Astrocyte of the cerebellum (primary cell): ENCODE measurements around the gene SDCCAG8.

Experiments
- DNase-seq: peaks from one replicate; pipeline ENCODE4 v3.0.0-alpha.2; 2011; ENCODE audit warnings: low read depth
- H3K4me3 ChIP-seq: 2 replicates; pipeline ENCODE4 v1.5.1; 2011; ENCODE audit warnings: mild to moderate bottlenecking, low read depth, low read length, moderate library complexity
- CTCF ChIP-seq: IDR thresholded peaks from 2 replicates; pipeline ENCODE4 v1.5.1; 2012; ENCODE audit warnings: low read length, low read depth, moderate library complexity, mild to moderate bottlenecking; ENCODE audit errors: missing control alignments
- in situ Hi-C: cut with HindIII; loops from 2 replicates; pipeline ENCODE4 v1.10.0; 2017; ENCODE audit warnings: low sequenced_read_pairs

Gene SDCCAG8

GRCh38 chr1:243402868-243403267 lies 147.0 kb downstream of the SDCCAG8 start:
- no peak for DNase-seq
- no peak overlapping the region for H3K4me3 ChIP-seq
- in situ Hi-C loops: no loop called here
- no peak for TF ChIP-seq CTCF

DNA sequence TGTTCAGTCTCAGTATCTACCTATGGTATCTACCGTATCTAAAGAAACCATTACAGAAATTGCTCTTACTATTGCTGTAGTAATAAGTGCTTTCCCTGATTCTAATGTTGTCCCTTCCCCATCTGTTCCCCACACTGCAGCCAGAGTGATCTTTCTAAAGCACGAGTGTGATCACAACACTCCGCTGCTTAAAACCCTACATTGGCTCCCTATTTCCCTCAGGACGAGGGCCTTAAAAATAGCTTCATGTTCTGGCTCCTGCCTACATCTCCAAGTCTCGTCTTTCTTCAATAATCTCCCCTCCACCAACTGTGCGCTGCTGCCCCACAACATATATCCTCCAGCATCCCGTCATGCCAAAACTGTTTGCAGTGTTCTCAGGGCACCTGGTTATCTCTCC lies 150.6 kb downstream of the SDCCAG8 start:
- DNase-seq: no peak
- in situ Hi-C loops: no loop called here
- TF ChIP-seq CTCF: no peak

DNA sequence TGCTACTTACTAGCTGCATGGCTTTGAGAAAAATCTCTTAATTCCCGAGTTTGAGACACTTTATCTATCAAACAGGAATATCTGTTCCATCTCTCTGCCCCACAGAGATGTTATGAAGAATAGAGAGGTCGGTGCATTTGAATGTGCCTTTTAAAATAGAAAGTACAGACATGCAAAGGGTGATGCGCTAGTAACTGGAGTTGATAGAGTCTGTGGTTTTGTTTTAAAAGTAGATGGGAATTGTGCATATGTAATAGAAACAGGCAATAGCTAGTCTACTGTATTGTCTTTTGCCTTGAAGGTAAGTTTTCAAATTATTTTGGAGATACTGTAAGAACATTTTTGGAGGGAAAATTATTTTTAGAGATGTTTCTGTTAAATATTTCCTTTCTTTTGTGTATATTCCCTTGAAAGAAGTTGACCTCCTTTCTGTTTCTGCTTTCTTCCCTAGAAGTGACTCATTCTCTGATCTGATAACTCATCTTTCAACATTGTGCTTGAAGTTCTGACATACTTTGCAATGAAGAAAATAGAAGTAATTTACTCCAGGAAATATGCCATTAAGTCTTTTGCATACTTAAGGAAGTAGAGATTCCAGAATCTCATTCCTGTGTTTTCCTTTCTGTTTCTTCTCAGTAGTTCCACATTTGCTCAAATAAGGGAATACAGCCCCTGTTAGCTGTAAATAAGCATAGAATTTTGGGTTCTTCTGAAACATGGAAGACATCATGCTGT lies 151.6 kb downstream of the SDCCAG8 start:
- no peak overlapping the region for H3K4me3 ChIP-seq
- no peak for DNase-seq
- in situ Hi-C loops: no loop called here
- TF ChIP-seq CTCF: no peak

More for the DNA sequence above, 150.6 kb downstream of the SDCCAG8 start:
- no peak overlapping the region for H3K4me3 ChIP-seq

GRCh38 chr1:243408479-243408878 lies 152.6 kb downstream of the SDCCAG8 start:
- H3K4me3 ChIP-seq: no peak overlapping the region
- no peak for DNase-seq
- in situ Hi-C loops: no loop called here
- TF ChIP-seq CTCF: no peak

GRCh38 chr1:243409284-243409683 lies 153.4 kb downstream of the SDCCAG8 start:
- in situ Hi-C loops: no loop called here
- DNase-seq: no peak
- no peak for TF ChIP-seq CTCF
- no peak overlapping the region for H3K4me3 ChIP-seq

- in situ Hi-C loops: no loop called here
- H3K4me3 ChIP-seq: no peak overlapping the region
- no peak for DNase-seq
- no peak for TF ChIP-seq CTCF
Observed at GRCh38 chr1:243411472-243411871, 155.6 kb downstream of the SDCCAG8 start.
